GM19023 (cell line): ENCODE data around the gene TMEM131.

ENCODE experiments used
- ATAC-seq: cut with Tn5 transposase; IDR thresholded peaks from one replicate; pipeline ENCODE4 v1.9.1; 2021; ENCODE audit warnings: mild to moderate bottlenecking, moderate library complexity; ENCODE audit not compliant: unreplicated experiment

TMEM131 gene

GRCh38 chr2:97994476-97994875 is 1.3 kb downstream of the TMEM131 start:
- ATAC-seq, result no peak

DNA sequence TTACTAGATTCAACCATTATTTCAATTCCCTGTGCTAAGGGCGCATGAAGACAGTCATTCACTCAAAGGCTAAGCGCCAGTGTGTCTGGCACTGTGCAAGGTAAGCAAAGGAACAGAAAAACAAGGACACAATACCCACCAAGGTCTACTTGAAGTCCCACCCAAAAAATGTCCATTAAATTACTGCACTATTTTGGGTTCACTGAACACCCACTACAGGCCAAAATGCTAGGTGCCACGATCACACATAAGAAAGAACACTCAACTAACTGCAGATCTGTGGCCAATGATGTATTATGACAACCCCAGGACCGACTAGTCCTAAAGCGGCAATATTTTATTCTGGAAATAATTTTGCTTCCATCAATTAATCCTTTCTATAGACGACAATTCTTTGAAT is 1.8 kb downstream of the TMEM131 start:
- no peak for ATAC-seq

DNA sequence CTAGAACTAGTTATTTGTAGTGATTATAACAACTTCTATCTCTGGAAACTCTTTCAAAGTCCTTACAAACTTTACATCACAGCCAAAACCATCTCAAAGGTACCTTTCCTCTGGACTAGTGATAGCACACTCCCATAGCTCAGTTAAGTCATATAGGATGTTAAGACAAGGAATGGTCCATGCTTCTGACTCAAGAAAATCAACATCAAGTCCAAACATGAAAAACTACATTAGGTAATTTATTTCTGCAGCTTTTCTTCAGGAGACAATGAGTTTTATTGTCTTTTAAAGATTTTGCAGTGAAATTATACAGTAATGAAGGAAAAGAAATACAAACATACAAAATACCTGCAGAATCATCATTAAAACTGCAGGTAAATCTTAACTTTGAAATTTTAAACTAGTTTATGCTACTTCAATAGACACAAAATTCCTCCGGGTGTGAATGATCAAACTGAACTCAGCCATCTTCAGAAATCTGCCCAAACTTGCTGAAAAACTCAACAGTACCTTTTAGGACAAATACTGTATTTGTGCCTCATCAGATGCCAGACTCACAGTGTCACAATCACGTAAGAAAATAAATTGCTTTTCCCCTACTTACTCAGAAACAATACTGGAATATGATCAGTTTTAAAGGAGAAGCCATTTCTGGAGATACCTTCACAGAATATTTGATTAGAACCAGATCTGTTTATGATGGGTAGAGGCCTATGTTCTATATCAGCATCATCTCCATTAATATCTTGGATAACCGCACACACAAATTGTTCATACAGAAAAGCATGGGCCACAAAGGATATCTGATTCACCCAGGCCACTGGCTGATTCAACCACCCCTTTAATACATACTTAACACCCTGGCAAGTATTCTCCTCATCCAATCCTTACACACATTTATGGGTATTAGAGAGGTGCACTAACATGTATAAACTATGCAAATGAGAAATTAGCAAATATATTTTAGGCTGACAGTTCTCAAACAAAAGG is 2.6 kb downstream of the TMEM131 start:
- ATAC-seq, result no peak

DNA sequence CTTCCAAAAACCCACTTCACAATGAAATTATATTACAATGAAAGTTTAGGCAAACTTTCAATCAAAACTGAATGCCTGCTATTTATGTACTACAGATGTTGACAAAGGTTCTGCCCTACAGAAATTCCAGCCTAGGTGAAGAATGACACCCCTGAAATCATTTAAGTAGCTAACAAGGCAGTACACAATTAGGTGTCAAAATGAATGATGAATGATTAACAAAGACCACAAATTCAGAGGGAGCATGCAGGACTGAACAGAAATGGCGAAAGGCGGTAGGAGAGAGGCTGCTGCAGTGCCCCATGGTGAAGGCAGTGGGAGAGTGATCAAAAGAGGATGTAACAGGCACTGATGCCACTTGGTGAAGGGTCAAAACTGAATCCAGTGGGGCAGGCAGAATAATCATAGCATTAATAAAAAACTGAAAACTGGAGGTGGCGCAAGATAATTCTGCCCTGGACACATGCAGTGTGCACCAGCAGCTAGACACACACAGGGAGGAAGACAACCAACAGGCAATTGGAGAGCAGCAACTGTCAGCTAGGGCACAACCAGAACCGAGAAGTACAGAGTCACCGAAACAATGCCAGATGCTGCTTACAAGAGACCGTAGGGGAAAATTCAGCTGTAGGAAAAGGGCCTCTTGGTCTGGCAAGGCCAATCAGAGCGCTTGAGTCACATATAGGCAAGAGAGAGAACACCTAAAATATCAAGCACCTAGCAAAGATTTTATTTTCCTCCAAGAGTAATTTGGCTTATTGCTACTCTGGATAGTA is 4.5 kb downstream of the TMEM131 start:
- ATAC-seq, result no peak

GRCh38 chr2:97988722-97989121 is 7.0 kb downstream of the TMEM131 start:
- no peak for ATAC-seq

GRCh38 chr2:97985998-97986397 is 9.8 kb downstream of the TMEM131 start:
- ATAC-seq, result no peak

GRCh38 chr2:97983698-97984097 is 12.1 kb downstream of the TMEM131 start:
- no peak for ATAC-seq

DNA sequence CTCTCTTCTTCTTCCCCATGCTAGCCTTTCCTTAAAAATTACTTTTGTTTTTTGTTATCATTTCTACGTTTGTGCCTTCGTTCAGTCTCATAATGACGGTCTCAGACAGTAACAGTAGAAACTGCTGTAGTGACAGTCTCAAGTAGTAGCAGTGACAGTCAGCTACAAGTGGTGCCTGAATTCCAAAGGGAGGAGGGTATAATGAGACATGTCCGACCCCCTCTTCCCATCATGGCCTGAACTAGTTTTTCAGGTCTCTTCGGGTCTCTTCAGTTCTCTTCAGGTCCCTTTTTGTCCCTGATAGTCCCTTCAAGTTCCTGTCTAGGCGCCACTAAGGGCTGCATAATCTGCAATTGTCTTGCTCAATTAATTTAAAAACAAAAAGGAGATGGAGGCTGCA is 12.6 kb downstream of the TMEM131 start:
- no peak for ATAC-seq

DNA sequence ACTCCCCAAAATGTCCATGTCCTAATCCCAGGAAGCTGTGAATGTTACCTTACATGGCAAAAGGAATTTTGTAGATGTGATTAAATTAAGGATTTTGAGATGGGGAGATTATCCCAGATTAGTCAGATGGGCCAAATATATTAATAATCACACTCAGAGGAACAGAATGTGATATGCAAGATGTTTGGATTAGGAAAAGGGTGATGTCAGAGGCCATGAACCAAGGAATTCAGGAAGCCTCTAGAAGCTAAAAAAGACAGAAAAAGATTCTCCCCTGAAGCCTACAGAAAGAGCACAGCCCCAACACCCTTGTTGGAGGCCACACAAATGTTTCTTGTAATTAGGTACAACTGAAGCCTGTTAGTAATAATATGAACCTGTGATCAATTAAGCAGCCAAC is 13.1 kb downstream of the TMEM131 start:
- no peak for ATAC-seq

GRCh38 chr2:97981961-97982360 is 13.8 kb downstream of the TMEM131 start:
- ATAC-seq, result no peak

DNA sequence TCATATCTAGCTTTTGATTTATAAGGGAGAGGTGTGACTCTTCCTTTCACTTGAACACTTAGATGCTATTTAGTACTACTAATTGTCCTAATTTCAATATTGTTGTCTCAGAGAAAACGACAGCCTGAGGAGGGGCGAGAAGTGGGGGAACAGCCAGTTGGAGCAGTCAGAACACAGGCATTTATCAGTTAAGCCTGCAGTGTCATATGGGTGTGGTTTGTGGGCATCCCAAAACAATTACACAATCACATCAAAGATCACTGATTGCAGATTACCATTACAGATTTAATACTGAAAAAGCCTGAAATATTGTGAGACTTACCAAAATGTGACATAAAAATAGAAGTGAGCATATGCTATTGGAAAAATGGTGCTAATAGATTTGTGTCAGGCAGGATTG is 15.8 kb downstream of the TMEM131 start:
- no peak for ATAC-seq

GRCh38 chr2:97974471-97974870 is 21.3 kb downstream of the TMEM131 start:
- ATAC-seq, result no peak

GRCh38 chr2:97970293-97971060 is 25.3 kb downstream of the TMEM131 start:
- no peak for ATAC-seq

DNA sequence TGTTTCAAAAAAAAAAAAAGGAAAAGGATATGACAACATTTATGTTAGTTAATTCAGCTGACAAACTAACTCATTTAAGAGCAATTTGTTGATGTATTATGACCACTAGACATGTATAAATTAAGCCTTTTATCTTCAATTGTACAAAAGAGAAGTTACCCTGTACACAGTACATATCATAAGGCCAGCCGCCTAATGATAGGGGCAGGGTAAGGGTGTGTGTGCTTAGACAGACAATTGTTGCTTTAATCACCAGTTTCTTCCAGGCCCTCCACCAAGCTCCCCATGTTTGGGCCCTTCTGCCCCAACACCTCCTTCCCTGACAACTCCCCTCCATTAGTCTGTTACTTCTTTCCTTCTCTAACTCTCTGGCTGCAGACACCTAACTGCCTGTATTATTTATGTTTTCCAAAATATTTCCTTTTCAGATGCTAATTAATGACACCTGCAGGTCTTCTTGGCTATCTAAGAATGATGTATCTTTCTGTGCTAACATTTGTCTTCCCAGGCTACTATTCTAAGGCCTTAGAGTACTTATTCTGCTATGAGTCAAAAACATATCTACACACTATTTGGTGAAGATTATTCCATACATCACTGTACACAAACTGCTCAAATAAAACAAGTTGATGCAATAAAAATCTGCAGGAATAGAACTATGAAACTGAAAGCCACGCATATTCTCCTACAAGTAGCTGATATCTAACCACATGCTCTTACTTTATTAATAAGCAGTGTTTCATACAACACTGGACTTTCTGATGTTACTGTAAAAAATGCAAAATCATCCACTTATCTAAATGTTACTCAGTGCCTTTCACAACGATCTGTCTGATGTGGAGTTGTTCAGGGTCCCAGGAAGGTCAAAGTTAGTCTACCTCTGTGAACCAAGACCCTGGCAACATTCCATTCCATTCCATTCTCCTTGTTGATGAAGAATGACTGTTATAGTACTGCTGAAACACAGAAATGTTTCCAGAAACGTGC is 26.4 kb downstream of the TMEM131 start:
- no peak for ATAC-seq

DNA sequence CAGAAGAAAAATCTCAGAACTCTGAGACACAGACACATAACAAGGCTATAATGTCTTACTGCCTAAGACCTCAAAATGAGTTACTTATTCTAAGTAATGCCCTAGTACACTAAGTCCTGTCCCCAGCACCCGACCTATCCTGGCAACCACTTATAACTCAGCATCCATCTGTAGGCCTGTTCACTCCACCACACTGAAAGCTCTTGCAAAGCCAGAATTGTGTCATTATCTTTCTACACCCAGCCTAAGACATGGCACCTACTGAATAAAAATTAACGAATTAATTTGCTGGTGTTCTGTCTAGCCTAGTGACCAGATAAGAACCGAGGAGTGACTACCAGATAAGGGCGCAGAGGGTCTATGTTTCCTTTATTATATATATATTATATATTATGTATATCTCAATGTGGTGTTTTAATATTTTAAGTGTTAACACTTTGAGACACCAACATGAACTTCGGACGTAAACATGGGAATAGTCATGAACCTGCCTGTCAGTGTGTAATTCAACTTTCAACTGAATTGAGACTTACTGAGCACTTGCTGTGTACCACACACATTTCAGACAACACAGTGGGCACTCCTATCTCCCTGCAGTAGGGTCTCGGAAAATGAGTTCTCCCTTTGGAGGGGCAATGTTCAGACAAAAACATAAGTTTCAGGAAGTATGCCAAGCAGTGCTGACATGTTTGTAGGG is 27.7 kb downstream of the TMEM131 start:
- no peak for ATAC-seq

DNA sequence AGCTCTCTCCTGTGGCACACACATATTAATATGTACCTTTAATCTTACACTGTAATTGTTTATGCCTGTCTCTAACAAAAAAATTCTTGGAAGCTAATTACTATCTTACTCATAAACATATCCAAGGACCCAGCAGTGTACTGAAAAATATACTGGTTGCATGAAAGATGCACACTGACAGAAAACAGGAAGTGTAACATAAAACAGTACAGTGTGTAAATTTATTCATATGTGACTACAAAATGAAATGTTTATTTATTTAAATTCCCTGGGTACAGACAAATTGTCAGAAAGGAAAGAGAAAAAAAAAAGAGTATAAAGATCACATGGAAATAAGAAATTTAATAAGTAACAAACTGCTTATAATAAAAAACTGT is 28.5 kb downstream of the TMEM131 start:
- ATAC-seq, result no peak

DNA sequence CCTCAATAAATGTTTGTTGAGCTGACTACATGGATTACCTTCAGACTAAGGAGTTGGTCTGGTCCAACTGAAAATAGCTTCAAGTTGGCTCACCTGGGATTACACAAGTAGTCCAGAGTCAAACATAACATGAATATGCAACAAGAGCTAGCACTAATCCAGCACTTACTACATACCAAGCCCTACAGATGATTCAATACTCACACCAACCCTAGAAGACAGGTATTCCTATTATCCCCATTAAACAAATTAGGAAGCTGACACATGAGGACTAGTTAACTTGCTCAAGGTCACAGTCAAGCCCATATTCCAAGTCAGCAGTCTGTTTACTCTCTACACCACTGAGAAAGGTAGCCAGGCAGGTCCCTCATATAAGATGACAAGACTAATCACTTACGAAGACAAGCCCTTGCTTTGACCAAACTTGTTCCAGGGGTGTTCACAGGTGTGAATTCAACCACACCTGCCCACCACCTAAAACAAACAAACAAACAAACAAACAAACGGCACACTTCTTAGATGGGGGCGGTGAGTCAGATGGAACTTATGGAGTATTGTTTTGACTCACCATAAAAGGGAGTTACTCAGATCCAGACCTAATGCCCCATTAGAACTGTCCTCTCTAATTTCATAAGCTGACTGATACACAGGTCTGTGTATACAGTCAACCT is 29.1 kb downstream of the TMEM131 start:
- peak; percentile 58 for ATAC-seq

DNA sequence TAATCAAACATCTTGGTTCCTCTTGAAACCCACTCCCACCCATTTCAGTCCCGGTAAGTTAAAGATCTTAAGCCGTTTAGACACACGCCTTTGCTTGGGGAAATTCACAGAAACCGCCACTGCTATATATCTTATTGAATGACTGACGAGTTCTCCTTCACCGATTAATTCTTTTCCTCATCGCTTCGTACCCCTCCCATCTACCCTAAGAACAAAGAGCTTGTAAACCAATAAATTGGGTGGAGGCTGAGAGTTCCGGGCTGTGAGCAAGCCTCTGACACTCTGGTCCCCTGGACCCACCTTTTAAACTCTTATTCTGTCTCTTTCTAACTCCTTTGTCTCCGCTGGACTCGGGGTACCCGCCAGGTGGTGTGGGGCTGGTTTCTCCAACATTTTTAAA is 30.6 kb downstream of the TMEM131 start:
- no peak for ATAC-seq

GRCh38 chr2:97963880-97964279 is 31.9 kb downstream of the TMEM131 start:
- no peak for ATAC-seq
